Osteoblast (primary cell): Measurements from ENCODE around the gene SLC9C1. TPM values are rescaled to one million over a fixed set of nuclear protein-coding genes. Genes with fewer than 3 reads are reported as not detected.

Source experiments
- DNase-seq: peaks from one replicate; pipeline ENCODE4 v3.0.0; 2011; ENCODE audit warnings: low spot score, mixed read lengths; ENCODE audit not compliant: insufficient read length; ENCODE audit errors: missing footprints
- H2AFZ ChIP-seq: 2 replicates; pipeline ENCODE4 v1.6.0; 2011; ENCODE audit warnings: mild to moderate bottlenecking, low read length
- H3K27ac ChIP-seq: 2 replicates; pipeline ENCODE4 v1.5.1; 2011; ENCODE audit warnings: mild to moderate bottlenecking, low read depth, low read length, moderate library complexity
- H3K27me3 ChIP-seq: 2 replicates; pipeline ENCODE4 v1.6.0; 2012; ENCODE audit warnings: mild to moderate bottlenecking, control low read depth, inconsistent platforms, low read length, moderate library complexity; ENCODE audit not compliant: insufficient read depth
- H3K36me3 ChIP-seq: 2 replicates; pipeline ENCODE4 v1.5.1; 2011; ENCODE audit warnings: mild to moderate bottlenecking, low read length, control low read depth, moderate library complexity; ENCODE audit not compliant: insufficient read depth
- H3K4me1 ChIP-seq: 2 replicates; pipeline ENCODE4 v1.5.1; 2011; ENCODE audit warnings: mild to moderate bottlenecking, low read length, control low read depth, moderate library complexity; ENCODE audit not compliant: insufficient read depth
- H3K4me2 ChIP-seq: 2 replicates; pipeline ENCODE4 v1.6.0; 2011; ENCODE audit warnings: mild to moderate bottlenecking, low read length; ENCODE audit not compliant: insufficient read depth
- H3K4me3 ChIP-seq: fragments of 200-600 bp; sonication (generic); 3 replicates; pipeline ENCODE4 v1.5.1; 2012; ENCODE audit warnings: mild to moderate bottlenecking, low read length, inconsistent platforms; ENCODE audit not compliant: insufficient read depth
- H3K79me2 ChIP-seq: 2 replicates; pipeline ENCODE4 v1.6.0; 2012; ENCODE audit warnings: mild to moderate bottlenecking, low read length, control low read depth, inconsistent platforms; ENCODE audit not compliant: insufficient read depth
- H3K9me3 ChIP-seq: 2 replicates; pipeline ENCODE4 v1.5.1; 2011; ENCODE audit warnings: low read depth, low read length, control low read depth
- H4K20me1 ChIP-seq: 2 replicates; pipeline ENCODE4 v1.6.0; 2012; ENCODE audit warnings: mild to moderate bottlenecking, low read length, control low read depth; ENCODE audit not compliant: insufficient read depth
- CTCF ChIP-seq: IDR thresholded peaks from 2 replicates; pipeline ENCODE4 v1.5.1; 2011; ENCODE audit warnings: mild to moderate bottlenecking, low read depth, low read length, moderate library complexity; ENCODE audit errors: extremely low read depth
- total RNA-seq: library from RNA; depleted of rRNA; stranded (reverse); fragments of >200 nt; gene quantifications from 2 replicates; pipeline ENCODE4 v1.2.3, GENCODE V29; 2012

The SLC9C1 gene
- total RNA-seq, 1 donor: not detected

DNA sequence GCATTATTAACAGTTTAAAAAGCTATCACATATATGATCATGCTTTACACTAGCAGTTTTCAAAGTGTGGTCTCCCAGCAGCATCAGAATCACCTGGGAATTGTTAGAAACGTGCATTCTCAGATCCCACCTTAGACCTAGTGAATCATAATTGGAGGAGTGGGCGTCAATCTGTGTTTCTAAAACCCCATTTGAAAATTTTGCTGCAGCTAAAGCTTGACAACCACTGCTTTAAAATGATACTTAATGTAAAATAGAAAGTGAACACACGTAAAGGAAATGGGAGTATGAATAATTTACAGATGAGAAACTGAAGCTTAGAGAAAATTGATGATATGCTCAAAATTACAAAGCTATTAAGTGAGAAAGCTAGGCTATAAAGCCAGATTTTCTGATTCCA is 62.3 kb downstream of the SLC9C1 start:
- Histone ChIP-seq H3K36me3 (no peaks in the 10 kb centered on the region), H3K27ac (no peak overlapping the region), H3K79me2 (no peaks in the 10 kb centered on the region), H3K9me3 (no peaks in the 10 kb centered on the region), H3K4me2 (no peak overlapping the region), H3K27me3 (no peaks in the 10 kb centered on the region), H2AFZ (no peak overlapping the region), H3K4me3 (no peak overlapping the region), H3K4me1 (no peaks in the 10 kb centered on the region), H4K20me1 (no peaks in the 10 kb centered on the region)
- TF ChIP-seq CTCF: no peak
- DNase-seq: no peak

DNA sequence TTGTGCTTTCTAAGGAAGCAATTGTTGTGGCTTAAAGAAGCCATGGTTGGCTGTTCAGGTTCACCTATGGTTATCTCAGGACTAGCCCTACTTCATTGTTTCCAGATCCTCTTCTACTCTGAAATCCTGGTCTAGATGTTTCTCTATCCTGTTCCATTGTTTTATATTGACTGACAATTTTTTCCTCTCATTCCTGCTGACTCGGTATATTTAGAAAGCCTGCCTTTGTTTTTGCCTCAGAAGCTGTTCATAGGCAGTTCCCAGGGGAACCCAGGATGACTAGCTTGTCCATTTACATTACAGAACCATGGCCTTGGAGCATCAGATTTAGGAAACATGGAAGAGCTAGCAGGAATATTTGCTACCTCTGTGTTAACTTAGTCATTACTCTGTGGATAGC is 64.0 kb downstream of the SLC9C1 start:
- H3K36me3 ChIP-seq: no peaks in the 10 kb centered on the region
- H3K9me3 ChIP-seq: no peaks in the 10 kb centered on the region
- no peaks in the 10 kb centered on the region for H4K20me1 ChIP-seq
- no peak overlapping the region for H3K27ac ChIP-seq
- H3K4me1 ChIP-seq: no peaks in the 10 kb centered on the region
- H3K4me3 ChIP-seq: no peak overlapping the region
- no peaks in the 10 kb centered on the region for H3K27me3 ChIP-seq
- H2AFZ ChIP-seq: no peak overlapping the region
- H3K79me2 ChIP-seq: no peaks in the 10 kb centered on the region
- no peak for TF ChIP-seq CTCF
- H3K4me2 ChIP-seq: no peak overlapping the region
- DNase-seq: no peak

DNA sequence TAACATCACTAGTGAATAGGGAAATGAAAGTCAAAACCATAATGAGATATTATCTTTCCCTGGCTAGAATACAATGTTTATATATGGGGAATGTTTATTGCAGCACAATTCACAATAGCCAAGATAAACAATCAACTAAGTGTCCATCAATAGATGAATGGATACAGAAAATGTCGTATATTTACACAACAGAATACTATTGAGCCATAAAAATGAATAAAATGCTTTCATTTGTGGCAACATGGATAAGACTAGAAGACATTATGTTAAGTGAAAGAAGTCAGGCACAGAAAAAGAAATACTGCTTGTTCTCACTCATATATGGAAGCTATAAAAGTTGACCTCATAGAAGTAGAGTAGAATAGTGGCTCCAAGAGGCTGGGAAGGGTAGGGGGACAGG is 65.2 kb downstream of the SLC9C1 start:
- Histone ChIP-seq H3K27ac (no peak overlapping the region), H3K4me2 (no peak overlapping the region), H3K9me3 (no peaks in the 10 kb centered on the region), H2AFZ (no peak overlapping the region), H3K36me3 (no peaks in the 10 kb centered on the region), H3K4me1 (no peaks in the 10 kb centered on the region), H4K20me1 (no peaks in the 10 kb centered on the region), H3K27me3 (no peaks in the 10 kb centered on the region), H3K4me3 (no peak overlapping the region), H3K79me2 (no peaks in the 10 kb centered on the region)
- no peak for TF ChIP-seq CTCF
- no peak for DNase-seq

GRCh38 chr3:112200317-112200666 is 93.7 kb downstream of the SLC9C1 start:
- Histone ChIP-seq H4K20me1 (no peaks in the 10 kb centered on the region), H3K36me3 (no peaks in the 10 kb centered on the region), H3K27ac (no peak overlapping the region), H3K4me2 (no peak overlapping the region), H3K9me3 (no peaks in the 10 kb centered on the region), H3K79me2 (no peaks in the 10 kb centered on the region), H3K4me3 (no peak overlapping the region), H3K27me3 (no peaks in the 10 kb centered on the region), H2AFZ (no peak overlapping the region), H3K4me1 (no peaks in the 10 kb centered on the region)
- no peak for TF ChIP-seq CTCF
- no peak for DNase-seq
